DMS153 (cell line): ENCODE data around the gene MAD1L1.

Experiments used
- DNase-seq: peaks from one replicate; lab custom pipeline; 2025; lab: John Stamatoyannopoulos, UW

Gene MAD1L1

DNA sequence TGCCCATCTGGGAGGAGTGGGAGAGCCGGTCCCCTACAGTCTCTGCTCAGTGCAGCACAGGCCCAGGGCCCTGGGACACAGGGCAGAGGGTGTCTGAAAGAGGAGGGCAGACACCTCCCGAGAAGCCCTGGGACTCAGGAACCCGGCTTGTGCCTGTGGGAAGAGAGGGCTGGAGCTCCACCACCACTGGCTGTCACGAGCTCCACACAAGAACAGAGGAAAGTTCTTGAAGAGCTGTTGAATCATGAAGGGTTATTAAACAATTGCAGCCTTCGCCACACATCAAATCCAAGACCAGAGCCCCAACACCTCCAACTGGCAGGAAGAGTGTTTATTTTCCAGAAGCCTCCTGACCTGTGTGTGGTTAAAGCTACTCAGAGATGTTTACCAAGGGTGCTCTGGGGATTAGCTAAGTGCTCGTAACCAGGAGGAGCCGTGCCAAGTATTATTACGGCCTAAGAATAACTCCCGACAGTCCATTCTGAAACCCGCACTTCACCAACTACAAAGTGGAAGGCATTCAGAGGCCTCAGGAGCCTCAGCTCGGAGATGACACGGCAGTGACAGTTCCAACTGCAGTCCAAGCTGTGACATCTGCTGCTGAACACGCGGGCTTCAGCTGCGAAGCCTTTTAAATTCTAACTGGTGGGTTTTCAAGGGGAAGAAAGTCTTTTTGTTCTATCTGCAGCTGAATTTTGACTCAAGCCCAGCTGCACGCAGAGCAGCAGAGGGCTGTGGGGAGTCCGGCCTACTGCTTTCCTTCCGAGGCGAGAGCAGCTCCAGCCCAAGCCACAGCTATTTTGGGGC, 75.1 kb downstream of the MAD1L1 start:
- peak; percentile 97 for DNase-seq

DNA sequence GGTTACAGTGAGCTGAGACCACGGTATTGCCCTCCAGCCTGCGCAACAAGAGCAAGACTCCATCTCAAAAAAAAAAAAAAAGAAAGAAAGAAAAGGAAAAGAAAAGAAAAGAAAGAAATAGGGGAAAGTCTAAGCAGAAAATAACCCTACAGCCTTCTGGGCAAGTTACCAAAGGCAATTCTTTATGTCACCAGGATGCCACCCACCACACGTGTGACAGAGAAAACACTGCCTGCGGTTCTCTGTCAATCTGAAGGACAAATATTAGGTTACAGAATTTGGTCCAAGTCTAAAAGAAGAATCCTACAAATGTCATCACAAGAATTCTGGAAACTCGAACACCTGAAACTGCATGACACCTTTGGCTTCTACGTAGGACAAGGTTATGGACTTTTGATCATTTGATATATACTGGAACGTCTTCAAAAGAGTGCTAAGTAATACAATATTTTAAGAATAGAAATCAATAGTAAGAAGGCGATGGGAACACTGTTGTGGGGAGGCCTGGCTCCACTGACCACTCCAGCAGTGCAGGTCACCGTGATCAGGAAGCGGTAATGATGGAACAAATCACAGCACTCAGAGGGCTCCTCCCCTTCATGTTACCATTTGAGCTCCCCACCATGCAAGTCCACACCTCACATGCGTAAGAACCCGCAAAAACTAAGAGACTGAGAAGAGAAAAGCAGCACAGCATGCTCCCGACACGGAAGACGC, 75.8 kb downstream of the MAD1L1 start:
- no peak for DNase-seq

DNA sequence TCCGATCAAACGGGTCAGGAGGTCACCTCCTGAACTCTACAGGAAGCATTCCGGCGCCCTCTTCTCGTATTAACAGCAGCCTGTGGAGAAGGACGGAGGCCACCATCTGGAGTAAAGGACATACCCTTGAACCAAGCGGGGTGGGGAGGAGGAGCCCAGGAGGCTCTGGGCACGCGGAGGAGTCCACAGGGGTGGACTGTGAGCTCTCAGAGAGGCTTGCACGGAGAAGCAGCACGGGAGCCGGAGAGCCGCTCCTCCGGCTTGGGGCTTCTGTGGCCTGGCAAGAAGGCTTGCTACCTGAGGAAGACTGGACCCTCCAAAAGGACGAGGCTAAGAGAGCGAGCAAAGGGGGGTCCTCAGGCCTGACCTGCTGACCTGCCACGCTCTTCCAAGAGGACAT, 77.9 kb downstream of the MAD1L1 start:
- no peak for DNase-seq

GRCh38 chr7:2154121-2154520, 78.6 kb downstream of the MAD1L1 start:
- DNase-seq = no peak

GRCh38 chr7:2152646-2153045, 80.1 kb downstream of the MAD1L1 start:
- DNase-seq = no peak

- DNase-seq = no peak
Observed at GRCh38 chr7:2151801-2152612, 80.7 kb downstream of the MAD1L1 start.

GRCh38 chr7:2151237-2151636, 81.5 kb downstream of the MAD1L1 start:
- DNase-seq = no peak

- DNase-seq = no peak
Observed at GRCh38 chr7:2150445-2150815, 82.3 kb downstream of the MAD1L1 start.

GRCh38 chr7:2149672-2150444, 82.9 kb downstream of the MAD1L1 start:
- no peak for DNase-seq

DNA sequence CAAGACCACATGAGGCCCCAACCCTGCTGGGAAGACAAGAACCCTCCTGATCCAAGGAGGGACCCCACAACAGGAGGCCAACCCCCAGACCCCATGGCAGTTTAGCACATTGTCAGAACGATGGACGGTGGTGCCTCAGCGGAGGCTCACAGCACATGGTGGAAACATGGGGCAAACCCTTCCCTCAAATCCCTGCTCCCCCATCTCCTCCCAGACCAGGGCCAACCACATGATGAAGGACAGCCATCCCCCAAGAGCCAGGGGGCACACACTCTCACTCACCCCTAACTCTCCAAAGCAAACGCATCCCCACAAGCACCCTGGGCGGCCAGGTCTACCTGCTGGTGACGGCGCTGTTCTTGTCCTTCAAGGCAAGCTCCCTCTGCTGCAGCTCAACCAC, 83.9 kb downstream of the MAD1L1 start:
- no peak for DNase-seq

DNA sequence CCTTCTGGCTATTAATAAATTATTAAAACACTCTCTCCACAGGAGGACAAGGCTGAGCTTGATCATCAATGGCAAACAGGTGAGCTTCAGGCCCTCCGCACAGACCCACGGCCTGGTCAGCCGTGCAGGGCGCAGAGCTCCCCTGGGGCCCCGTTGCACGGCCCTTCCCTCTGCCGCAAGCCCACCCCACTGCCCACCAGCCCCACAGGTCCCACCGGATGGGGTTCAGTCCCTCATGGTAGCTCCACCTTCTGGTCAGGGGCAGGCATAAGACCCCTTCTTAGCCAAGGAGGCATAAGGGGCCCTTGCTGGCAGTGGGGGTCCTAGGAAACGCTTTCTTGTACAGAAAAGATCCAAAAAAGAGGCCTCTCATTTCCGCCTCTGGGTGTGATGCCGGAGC, 84.6 kb downstream of the MAD1L1 start:
- no peak for DNase-seq

DNA sequence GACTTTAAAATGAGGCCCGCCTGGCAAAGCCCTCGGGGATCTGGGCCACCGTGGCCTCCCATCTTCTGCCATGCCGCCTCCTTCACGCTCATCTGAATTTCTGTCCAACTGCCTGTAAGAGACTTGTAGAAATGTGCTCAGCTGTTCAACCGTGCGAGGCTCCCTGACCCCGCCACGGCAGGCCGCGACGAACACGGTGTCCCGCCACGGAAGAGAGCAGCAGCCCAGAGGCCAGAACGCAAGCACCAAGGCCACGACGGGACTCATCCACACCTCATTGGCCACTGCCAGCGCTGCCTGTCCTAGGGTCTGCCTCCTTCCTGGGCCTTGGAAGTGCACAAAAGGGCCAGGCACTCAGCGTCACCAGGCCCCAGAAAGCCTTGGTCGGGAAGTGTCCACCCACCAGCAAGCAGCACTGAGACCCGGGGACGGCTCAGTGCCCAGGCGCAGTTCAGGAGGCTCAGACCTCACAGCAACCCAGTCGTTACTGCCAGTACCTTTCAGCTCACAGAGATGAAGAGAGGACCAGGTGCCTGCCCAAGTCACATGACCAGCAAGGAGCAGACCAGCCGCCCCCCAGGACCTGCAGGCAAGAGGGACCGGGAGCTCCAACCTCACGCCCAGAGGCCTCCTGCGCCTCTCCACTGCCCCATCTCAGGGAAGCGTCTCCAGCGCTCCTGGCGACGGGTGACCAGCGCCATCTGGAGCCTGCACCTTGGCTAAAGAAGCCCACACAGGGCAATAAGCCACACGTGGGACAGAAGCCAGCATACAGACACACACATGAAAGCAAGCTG, 85.9 kb downstream of the MAD1L1 start:
- no peak for DNase-seq

- DNase-seq = no peak
Observed at GRCh38 chr7:2145835-2146580, 86.7 kb downstream of the MAD1L1 start.

GRCh38 chr7:2144926-2145325, 87.8 kb downstream of the MAD1L1 start:
- no peak for DNase-seq

DNA sequence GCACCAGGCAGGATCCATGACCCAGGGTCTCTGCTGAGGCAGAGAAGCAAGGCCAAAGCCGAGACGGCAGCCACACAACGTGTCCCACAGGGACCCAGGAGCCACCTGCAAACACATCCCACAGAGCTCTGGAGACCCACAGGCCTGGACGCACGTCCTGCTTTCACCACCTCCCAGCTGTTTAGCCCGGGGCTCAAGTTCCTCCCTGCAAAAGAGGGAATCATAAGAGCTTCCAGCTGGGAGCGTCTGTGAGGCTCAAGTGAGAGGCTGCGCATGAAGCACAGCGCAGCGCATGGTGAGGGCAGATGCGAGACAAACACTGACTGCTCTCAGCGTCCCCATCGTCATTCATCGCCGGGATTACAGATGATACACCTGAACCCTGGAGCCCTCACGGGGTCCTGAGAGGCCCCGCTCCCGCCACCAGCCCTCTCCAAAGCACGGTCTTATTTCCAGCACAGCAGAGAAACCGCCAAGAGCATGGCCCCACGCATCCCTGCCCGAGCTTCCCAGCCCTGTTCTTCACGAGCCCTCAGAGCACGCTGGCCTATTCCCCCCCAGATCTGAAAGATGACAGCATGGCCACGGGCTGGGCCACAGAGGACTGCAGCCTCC, 88.7 kb downstream of the MAD1L1 start:
- DNase-seq = no peak

DNA sequence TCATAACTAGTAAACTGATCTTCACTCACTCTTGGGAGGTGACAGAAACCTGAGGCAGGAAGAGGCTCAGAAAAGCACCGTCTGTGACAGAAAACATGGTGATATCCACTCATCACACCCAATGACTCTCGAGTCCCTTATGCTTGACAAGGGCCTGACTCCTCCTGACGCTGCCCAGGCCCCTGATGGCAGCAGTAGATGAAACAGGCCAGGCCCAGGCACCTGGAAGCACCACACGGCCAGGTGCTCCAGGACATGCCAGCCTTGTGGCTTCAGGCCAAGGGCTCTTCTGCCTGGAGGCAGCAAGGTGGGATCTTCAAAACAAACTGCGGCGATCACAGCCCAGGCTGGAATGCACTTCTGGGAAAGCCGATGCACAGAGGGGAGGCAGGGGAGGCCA, 89.3 kb downstream of the MAD1L1 start:
- no peak for DNase-seq

DNA sequence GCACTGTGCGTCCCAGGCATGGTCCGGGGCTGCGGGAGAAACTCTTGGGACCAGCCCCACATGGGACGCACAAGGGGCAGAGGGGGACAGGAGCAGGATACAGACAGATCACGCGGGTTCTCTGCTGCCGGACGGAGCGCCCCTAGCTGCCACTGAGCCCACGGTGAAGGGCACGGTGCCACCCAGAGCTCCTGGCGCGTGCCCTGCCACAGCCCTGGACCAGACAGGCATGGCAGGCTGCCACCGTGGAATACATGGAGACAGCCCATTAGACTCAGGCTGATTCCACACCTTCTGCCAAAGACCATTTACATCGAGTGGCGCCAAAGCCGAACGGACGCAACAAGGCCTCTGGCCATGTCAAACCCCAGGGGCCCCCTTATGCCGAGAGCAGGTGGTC, 90.4 kb downstream of the MAD1L1 start:
- no peak for DNase-seq

DNA sequence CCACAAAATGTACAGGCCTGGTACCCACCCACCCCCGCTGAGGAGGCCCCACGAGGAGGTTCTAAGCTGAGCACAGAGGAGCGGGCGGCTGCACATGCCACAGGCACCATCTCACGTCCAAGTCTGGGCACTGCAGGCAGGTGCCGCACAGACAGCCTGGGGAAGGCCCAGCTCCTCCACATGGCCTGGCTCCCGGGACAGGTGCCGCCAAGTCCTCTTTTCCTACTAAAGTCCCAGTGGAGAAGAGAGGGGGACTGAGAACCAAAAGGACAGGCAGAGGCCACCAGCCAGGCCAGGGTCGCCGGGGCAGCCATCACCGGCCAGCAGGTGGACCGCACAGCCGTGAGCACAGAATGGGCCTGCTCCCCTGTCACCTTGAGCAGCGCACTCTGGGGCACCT, 91.1 kb downstream of the MAD1L1 start:
- no peak for DNase-seq

DNA sequence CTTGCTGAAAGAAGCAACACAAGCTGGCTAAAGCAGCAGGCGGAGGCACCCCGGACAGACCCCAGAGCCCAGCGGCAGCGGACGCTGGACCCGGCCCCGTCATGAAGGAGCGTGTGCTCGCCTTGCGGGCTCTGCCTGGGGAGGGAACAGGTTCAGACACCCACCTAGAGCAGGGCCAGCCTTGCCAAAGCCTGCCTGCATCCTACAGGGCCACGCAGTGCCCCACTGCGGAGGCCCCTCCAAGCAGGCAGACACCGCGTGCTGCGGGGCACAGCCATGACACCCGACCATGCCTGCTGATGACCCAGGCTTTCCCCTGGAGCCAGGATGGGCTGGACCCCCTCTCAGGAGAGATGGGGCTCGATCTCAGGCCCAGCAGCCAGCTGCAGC, 91.7 kb downstream of the MAD1L1 start:
- no peak for DNase-seq
